HG03439 (cell line): Measurements from ENCODE around the gene OR13C2.

Experiments used
- ATAC-seq: cut with Tn5 transposase; IDR thresholded peaks from one replicate; pipeline ENCODE4 v1.9.1; 2021; ENCODE audit warnings: mild to moderate bottlenecking, moderate library complexity; ENCODE audit not compliant: unreplicated experiment

The OR13C2 gene

DNA sequence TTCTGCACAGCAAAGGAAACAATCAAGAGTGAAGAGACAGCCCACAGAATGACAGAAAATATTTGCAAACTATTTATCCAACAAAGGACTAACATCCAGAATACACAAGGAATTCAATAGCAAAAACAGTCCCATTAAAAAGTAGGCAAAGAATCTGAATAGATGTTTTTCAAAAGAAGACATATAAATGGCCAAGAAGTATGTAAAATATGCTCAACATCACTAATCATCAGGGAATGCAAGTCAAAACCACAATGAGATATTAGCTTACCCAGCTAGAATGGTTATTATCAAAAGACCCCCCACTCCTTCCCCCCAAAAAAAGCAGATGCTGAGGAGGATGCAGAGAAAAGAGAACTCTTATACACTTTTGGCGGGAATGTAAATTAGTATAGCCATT is 49.9 kb downstream of the OR13C2 start:
- no peak for ATAC-seq
